Activated T-helper 1 cell treated with Interleukin-2 at 50 U/mL for 16 hours (primary cell): ENCODE results near the gene MAP4K2.
"Not testable (repeated sequence)": the region's sequence is repeated elsewhere in the genome, so short reads cannot be mapped to it uniquely, and the experiment has no call there.

Experiments used
- DNase-seq: peaks from one replicate; pipeline ENCODE4 v3.0.0-alpha.2; 2020; ENCODE audit warnings: low read depth

The MAP4K2 gene

DNA sequence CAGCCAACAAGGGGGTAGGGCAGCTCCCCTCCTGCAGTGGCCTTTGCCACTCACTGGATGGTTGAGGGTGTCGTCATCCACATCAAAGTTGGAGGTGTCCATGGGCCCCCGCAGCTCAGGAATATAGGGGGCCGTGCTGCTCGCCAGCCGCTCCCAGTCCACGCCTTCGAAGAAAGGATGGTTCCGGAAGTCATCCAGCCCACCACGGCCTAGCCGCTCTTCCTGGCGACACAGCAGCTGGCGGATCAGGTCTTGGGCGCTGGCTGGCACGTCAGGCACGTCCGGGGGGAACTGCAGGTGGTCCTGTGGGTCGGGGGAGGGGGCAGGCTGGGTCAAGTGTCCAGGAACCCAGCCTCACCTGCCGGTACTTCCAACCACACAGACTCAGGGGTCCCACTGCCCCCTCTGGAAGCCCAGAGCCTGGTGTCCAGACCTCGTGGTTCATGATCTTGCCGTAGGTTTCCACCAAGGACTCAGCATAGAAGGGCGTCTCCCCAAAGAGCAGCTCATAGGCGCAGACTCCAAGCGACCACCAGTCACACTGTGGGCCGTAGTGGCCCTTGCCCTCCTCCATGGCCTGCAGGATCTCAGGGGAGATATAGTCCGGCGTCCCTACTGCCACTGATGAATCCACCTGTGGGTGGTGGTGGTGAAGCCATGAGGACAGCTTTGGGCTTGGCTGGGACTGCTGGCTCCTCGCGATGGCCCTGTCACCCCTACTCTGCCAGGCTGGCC is 35.8 kb upstream of the MAP4K2 start:
- no peak for DNase-seq

GRCh38 chr11:64837887-64838351 is 34.9 kb upstream of the MAP4K2 start:
- no peak for DNase-seq

DNA sequence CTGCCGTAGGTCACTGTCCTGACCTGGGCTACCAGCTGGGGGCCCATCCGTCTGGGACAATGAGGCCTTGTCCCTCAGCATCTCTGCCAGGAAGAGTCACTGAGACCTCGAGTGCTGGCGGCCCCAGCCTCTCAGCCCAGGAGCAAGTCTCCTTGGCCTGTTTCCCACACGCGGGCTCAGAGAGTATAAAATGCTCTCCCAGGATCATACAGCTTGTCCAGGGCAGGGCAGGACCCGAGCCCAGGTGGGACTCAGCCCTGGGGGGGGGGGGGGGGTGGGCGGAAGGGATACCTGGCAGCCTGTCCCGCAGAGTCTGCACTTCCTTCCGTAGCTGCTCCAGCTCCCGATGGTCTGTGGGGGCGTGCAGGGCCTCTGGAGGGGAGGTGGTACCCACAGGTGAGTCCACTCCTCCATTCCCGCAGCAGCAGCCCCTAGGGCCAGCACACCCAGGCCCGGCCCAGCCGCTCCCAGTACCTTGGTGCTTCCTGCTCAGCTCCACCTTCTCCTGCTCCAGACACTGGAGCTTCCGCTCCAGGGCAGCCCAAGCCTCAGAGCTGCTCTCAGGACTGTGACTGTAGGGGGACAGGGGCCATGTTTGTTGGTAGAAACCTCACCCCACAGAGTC is 33.5 kb upstream of the MAP4K2 start:
- DNase-seq, result no peak

GRCh38 chr11:64835616-64836447 is 32.8 kb upstream of the MAP4K2 start:
- DNase-seq, result no peak

DNA sequence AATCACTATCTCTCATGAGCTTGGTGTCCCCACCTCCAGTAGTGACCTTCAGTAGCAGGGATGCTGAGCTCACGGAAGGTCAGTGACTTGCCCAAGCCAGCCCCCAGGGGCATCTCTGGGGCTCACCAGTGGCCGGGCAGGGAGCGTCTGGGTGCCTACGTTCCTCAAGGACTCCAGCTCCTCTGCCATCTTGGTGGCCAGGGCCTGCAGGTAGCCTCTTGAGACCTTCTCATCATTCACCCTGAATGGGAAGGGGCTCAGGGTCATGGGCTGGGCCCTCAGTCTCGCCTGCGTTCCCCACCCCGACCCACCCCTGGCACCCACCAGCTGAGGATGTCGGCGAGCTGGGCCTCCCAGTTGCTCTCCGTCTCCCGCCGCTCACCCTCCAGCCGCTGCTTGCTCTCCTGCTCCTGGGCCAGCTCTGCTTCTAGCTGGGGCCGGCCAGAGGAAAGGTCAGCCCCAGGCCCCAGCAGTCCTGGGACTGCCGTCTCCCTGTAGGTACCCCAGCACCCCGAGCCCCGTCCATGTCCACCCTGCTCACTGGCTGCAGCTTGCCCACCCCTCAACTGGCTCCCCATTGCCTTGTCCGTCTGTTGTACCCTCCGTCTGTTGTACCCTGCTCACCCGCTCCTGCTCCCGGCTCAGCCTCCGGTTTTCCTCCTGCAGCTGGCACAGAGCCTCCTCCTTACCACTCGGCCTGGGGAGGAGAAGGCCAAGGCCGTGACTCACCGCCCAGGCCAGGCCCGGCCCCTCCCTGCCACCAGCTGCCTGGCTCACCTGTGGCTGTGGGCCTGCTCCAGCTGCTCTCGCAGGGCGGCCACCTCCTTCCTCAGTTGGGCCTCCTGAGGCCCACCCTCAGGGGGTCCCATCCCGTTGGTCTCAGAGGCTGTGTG is 32.0 kb upstream of the MAP4K2 start:
- no peak for DNase-seq

DNA sequence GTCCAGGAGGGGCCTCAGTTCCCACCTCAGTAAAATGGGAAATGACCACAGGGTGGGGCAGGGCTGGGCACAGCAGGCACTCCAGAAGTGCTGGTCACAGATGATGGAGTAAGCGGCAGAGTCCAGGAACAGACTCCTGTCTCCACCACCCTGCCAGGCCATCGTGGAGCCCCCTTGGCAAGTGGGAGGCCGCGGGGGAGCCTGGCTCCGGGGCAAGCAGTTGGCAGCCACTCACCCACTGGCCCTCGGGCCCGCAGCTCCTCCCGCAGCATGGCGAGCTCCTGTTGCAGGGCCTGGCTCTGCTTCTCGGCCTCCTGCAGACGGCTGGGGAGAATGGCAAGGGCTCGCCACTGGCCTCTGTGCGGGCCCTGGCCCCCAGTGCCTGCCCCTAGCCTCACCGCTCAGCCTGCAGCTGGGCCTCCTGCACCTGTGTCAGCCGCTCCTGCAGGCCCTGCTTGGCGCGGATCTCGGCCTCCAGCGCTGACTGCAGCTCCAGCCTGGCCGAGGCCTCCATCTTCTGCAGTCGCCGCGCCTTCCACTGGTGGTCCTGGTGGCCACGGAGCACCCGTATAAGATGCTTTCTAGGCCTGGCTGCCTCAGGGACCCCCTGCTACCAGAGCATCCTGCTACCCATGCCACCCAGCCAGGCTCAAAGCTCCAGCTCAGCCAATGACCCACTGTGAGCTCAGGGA is 31.2 kb upstream of the MAP4K2 start:
- no peak for DNase-seq

DNA sequence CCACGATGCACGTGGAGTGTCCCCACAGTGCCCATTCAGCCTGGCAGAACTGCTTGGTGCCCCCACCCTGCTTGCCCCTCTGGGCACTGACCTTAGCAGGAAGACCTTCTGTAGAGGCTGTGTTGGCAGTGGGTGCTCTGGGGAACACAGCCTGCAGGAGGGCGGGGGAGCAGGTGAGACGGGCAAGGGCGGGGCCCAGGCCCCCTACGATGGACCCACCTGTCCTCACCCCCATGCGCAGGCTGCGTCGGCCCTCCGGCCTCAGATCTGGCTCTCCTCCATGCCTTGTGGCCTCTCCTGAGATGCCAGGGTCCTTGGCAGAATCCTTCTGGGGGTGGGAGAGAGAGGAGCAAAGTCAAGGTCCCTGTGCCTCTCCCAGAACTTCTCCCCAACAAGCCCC is 30.5 kb upstream of the MAP4K2 start:
- no peak for DNase-seq

- no peak for DNase-seq
These were observed 30.1 kb upstream of the MAP4K2 start for GRCh38 chr11:64833198-64833502.

- no peak for DNase-seq
These were observed 29.6 kb upstream of the MAP4K2 start for GRCh38 chr11:64832467-64833197.

GRCh38 chr11:64831411-64831891 is 28.4 kb upstream of the MAP4K2 start:
- no peak for DNase-seq

DNA sequence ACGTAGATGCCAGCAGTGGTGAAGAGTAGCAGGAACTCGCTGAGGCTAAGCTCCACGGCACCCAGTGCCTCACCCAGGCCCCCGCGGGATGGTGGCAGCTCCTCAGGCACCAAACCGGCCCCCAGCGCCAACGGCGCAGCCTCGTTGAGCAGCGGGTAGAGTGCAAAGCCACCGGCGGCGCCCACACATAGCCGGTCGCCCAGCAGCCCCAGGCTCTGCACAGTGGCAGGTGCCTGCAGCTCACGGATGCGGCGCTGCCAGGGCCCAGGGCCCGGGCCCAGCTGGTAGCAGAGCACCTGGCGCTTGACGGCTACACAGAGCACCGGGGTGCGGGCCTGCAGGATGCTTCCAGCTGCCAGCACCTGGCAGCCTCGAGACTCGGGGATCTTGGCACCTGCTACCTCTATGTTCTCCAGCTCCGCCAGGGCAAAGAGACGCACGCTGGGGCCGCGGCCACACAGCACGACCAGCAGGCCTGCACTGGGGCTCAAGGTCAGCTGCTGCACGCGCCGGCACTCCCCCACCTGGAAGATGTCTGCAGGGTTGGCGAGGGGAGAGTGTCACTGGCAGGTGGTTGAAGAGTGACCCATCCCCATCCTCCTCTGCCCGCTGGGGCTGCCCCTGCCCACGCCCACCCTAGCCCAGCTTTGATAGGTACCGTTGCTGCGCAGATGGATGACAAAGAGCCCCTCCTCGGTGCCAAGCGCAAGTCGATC is 26.7 kb upstream of the MAP4K2 start:
- DNase-seq, result no peak

- no peak for DNase-seq
These were observed 24.4 kb upstream of the MAP4K2 start for GRCh38 chr11:64827451-64827839.

GRCh38 chr11:64826578-64827450 is 23.8 kb upstream of the MAP4K2 start:
- no peak for DNase-seq

DNA sequence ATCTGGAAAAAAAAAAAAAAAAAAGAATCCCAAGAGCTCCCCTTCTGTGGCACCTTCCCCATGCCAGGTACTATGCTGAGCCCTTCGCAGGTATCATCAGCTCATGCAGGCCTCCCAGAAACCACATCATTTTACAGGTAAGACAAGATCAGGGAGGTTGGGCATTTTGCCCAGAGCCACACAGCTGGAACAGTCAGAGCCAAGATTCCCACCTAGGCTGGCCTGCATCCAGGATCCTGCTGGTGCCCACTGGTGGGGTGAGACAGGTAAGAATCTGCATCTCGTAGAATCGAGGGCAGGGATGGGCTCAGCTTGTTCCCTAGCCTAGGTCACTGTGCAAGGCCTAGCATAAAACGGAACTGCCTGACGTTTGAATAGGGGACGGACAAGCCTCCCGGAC is 23.0 kb upstream of the MAP4K2 start:
- DNase-seq, result no peak

- DNase-seq, result no peak
These were observed 20.6 kb upstream of the MAP4K2 start for GRCh38 chr11:64823568-64824119.

GRCh38 chr11:64817476-64817875 is 14.5 kb upstream of the MAP4K2 start:
- no peak for DNase-seq

DNA sequence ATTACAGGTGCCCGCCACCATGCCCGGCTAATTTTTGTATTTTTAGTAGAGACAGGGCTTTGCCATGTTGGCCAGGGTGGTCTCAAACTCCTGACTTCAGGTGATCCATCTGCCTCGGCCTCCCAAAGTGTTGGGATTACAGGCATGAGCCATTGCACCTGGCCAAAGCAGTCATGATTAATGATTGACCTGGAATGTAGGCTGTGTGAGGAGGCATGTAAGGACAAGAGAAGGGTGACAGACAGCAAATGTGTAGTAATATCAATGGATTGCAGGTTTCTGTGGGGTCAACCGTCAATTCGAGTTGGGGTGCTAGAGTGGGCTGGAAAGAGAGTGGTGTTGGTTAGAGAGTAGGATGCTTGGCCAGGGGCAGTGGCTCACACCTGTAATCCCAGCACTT is 12.4 kb upstream of the MAP4K2 start:
- not testable (repeated sequence) for DNase-seq

DNA sequence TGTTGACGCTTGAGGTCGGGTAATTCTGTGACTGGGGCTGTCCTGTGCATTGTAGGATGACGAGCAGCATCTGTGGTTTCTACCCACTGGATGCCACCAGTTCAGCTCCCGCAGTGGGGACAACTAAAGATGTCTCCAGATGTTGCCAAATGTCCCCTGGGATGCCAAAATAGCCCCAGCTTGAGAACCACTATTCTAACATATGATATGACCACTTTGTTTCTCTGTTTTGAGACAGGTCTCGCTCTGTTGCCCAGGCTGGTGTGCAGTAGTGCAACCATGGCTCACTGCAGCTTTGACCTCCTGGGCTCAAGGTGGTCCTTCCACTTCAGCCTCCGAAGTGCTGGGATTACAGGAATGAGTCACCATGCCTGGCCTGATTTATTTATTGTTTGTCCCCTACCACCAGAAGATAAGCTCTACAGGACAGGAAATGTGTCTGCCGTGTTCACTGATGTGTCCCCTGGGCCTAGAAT is 11.7 kb upstream of the MAP4K2 start:
- DNase-seq, result no peak

- DNase-seq, result no peak
These were observed 10.8 kb upstream of the MAP4K2 start for GRCh38 chr11:64813826-64814225.
